Measurements from ENCODE around the gene MS4A10. TPM values are rescaled to one million over a fixed set of nuclear protein-coding genes. Genes with fewer than 3 reads are reported as not detected.

Gene MS4A10
- polyA plus RNA-seq, 1 donor from 2014 or later: not detected

DNA sequence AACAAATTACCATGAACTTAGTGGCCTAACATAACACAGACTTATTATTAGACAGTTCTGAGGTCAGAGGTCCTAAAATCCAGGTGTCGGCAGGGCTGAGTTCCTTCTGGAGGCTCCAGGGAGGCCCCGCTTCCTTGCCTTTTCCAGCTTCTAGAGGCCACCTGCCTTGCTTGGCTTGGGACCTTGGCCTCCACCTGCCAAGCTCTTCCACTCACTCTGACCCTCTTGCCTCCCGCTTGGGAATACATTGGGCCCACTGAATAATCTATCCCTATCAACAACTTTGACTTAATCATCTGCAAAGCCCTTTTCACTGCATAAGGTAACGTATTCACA is 3.2 kb upstream of the MS4A10 start:
- Histone ChIP-seq H3K4me3 (ENCODE audit: low read length) (no peak overlapping the region), H3K27ac (ENCODE audit: low read length) (peak overlapping the region; percentile 83), H3K9ac (ENCODE audit: low read length) (no peak overlapping the region), H3K9me2 (ENCODE audit: insufficient read depth, low read length) (no peaks in the 10 kb centered on the region), H3K36me3 (ENCODE audit: insufficient read depth, low read length) (no peaks in the 10 kb centered on the region), H3F3A (ENCODE audit: insufficient read depth, low read length, poor library complexity, severe bottlenecking) (no peaks in the 10 kb centered on the region), H3K9me3 (ENCODE audit: low read length) (no peaks in the 10 kb centered on the region), H3K79me2 (replicated peaks; ENCODE audit: insufficient read depth, low read length) (no peaks in the 10 kb centered on the region), H2AFZ (ENCODE audit: low read depth, low read length) (no peak overlapping the region), H3K27me3 (ENCODE audit: insufficient read depth, low read depth, low read length) (no peaks in the 10 kb centered on the region), H3K4me2 (ENCODE audit: low read length) (no peak overlapping the region), H4K20me1 (ENCODE audit: insufficient read depth) (no peaks in the 10 kb centered on the region)
- TF ChIP-seq EZH2 (IDR thresholded peaks at IDR 0.05; ENCODE audit: borderline replicate concordance, insufficient read depth, low read length, poor library complexity, severe bottlenecking): no peak

DNA sequence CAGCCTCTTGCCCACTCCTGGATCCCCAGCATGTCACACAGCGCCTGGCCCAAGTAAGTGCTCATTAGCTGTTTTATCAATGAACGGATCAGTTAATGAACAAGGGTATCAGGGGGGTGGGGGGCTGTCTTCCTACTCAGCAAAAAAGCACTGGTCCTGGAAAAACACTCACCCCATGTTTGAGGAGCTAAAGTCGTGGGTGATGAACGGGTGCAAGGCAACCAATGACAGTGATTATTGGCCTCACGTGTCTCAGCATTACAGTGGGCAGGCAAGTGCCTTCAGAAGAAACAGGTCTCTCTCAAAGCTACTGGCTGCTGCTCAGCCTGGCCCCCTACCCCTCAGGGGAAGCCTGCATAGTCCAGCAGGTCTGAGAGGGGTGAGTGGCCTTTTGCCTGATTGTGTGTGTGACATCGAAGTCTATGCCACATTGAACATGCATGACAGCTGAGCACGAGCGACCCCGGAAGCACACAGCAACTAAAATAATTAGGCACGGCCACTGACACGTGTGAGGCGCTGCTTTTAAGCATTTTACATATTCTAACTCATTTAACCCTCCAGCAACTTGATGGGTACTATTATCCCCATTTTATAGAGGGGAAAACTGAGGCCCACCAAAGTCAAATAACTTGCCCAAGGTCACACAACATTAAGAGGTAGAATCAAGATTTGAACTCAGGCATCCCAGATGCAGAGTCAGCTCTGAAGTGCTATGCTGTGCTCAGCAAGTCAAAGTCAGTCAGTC is 2.6 kb upstream of the MS4A10 start:
- Histone ChIP-seq H2AFZ (ENCODE audit: low read depth, low read length) (no peak overlapping the region), H3K9me3 (ENCODE audit: low read length) (no peaks in the 10 kb centered on the region), H3F3A (ENCODE audit: insufficient read depth, low read length, poor library complexity, severe bottlenecking) (no peaks in the 10 kb centered on the region), H4K20me1 (ENCODE audit: insufficient read depth) (no peaks in the 10 kb centered on the region), H3K4me3 (ENCODE audit: low read length) (no peak overlapping the region), H3K27me3 (ENCODE audit: insufficient read depth, low read depth, low read length) (no peaks in the 10 kb centered on the region), H3K79me2 (replicated peaks; ENCODE audit: insufficient read depth, low read length) (no peaks in the 10 kb centered on the region), H3K9me2 (ENCODE audit: insufficient read depth, low read length) (no peaks in the 10 kb centered on the region), H3K9ac (ENCODE audit: low read length) (no peak overlapping the region), H3K4me2 (ENCODE audit: low read length) (no peak overlapping the region), H3K36me3 (ENCODE audit: insufficient read depth, low read length) (no peaks in the 10 kb centered on the region), H3K27ac (ENCODE audit: low read length) (no peak overlapping the region)
- TF ChIP-seq, protein P1, sequence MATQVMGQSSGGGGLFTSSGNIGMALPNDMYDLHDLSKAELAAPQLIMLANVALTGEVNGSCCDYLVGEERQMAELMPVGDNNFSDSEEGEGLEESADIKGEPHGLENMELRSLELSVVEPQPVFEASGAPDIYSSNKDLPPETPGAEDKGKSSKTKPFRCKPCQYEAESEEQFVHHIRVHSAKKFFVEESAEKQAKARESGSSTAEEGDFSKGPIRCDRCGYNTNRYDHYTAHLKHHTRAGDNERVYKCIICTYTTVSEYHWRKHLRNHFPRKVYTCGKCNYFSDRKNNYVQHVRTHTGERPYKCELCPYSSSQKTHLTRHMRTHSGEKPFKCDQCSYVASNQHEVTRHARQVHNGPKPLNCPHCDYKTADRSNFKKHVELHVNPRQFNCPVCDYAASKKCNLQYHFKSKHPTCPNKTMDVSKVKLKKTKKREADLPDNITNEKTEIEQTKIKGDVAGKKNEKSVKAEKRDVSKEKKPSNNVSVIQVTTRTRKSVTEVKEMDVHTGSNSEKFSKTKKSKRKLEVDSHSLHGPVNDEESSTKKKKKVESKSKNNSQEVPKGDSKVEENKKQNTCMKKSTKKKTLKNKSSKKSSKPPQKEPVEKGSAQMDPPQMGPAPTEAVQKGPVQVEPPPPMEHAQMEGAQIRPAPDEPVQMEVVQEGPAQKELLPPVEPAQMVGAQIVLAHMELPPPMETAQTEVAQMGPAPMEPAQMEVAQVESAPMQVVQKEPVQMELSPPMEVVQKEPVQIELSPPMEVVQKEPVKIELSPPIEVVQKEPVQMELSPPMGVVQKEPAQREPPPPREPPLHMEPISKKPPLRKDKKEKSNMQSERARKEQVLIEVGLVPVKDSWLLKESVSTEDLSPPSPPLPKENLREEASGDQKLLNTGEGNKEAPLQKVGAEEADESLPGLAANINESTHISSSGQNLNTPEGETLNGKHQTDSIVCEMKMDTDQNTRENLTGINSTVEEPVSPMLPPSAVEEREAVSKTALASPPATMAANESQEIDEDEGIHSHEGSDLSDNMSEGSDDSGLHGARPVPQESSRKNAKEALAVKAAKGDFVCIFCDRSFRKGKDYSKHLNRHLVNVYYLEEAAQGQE (IDR thresholded peaks at IDR 0.05; ENCODE audit: borderline replicate concordance): no peak
- TF ChIP-seq, protein P2, sequence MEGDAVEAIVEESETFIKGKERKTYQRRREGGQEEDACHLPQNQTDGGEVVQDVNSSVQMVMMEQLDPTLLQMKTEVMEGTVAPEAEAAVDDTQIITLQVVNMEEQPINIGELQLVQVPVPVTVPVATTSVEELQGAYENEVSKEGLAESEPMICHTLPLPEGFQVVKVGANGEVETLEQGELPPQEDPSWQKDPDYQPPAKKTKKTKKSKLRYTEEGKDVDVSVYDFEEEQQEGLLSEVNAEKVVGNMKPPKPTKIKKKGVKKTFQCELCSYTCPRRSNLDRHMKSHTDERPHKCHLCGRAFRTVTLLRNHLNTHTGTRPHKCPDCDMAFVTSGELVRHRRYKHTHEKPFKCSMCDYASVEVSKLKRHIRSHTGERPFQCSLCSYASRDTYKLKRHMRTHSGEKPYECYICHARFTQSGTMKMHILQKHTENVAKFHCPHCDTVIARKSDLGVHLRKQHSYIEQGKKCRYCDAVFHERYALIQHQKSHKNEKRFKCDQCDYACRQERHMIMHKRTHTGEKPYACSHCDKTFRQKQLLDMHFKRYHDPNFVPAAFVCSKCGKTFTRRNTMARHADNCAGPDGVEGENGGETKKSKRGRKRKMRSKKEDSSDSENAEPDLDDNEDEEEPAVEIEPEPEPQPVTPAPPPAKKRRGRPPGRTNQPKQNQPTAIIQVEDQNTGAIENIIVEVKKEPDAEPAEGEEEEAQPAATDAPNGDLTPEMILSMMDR (IDR thresholded peaks at IDR 0.05; ENCODE audit: poor library complexity, severe bottlenecking): no peak
- TF ChIP-seq MXI1 (conservative IDR thresholded peaks at IDR 0.05; ENCODE audit: poor library complexity, severe bottlenecking): no peak
- no peak for TF ChIP-seq POLR2AphosphoS5 (IDR thresholded peaks at IDR 0.05)
- no peak for TF ChIP-seq SMC3 (conservative IDR thresholded peaks at IDR 0.05; ENCODE audit: poor library complexity)
- TF ChIP-seq EZH2 (IDR thresholded peaks at IDR 0.05; ENCODE audit: borderline replicate concordance, insufficient read depth, low read length, poor library complexity, severe bottlenecking): no peak
- no peak for TF ChIP-seq EP300 (conservative IDR thresholded peaks at IDR 0.05; ENCODE audit: poor library complexity, severe bottlenecking)
- TF ChIP-seq TAF1 (IDR thresholded peaks at IDR 0.05; ENCODE audit: low read depth): no peak
- TF ChIP-seq RAD21 (conservative IDR thresholded peaks at IDR 0.05): no peak

Measured in neural cell (in vitro differentiated cells).